Left cardiac atrium (tissue), 4 donors: ENCODE results near the gene TSSK3. TPM values are rescaled to one million over a fixed set of nuclear protein-coding genes. Genes with fewer than 3 reads are reported as not detected.
"Not testable (repeated sequence)": the region's sequence is repeated elsewhere in the genome, so short reads cannot be mapped to it uniquely, and the experiment has no call there.

Source experiments
- ATAC-seq, 2 donors: fragments of 200-7000 bp; cut with Tn5 transposase; one replicate each; pipeline ENCODE4 v1.9.1; 2020; ENCODE audit warnings: mild to moderate bottlenecking in 2 of 2, moderate library complexity in 2 of 2
- DNase-seq: peaks from one replicate; pipeline ENCODE4 v3.0.0-alpha.2; 2020
- intact Hi-C, 2 donors: fragments of 100-400 bp; cut with DNase I; formaldehyde crosslinking; loops; one replicate each; pipeline versions ENCODE4 v1.14.1 to v1.15.1; 2022 to 2023
- total RNA-seq, 2 donors: library from RNA; stranded (reverse); fragmentation: NEBNext Ultra II Directional; extraction: Animal tissue kit (Norgen Biotek cat#: 25700); gene quantifications; one replicate each; pipeline ENCODE4 v1.2.1, GENCODE V29; 2021
- donor health status: DM: no; HTN: yes; CAD: no.
- donor health status: DM: no; HTN: yes; CAD: no; lungs with severe emphysema.
- donor health status: DM: yes; HTN: yes; CAD: no.
- donor health status: Dilated cardiomyopathy.

TSSK3 gene
- total RNA-seq, 2 donors from 2014 or later = 0.44 to 0.79 TPM

- ATAC-seq (peak in 1 of 2 donors; percentile 44), DNase-seq (peak; percentile 58)
- intact Hi-C loops = no loop called here
Observed at GRCh38 chr1:32337855-32338636, 24.3 kb upstream of the TSSK3 start.

GRCh38 chr1:32338637-32339145 lies 23.6 kb upstream of the TSSK3 start:
- DNase-seq (no peak), ATAC-seq (no peak)
- intact Hi-C loops = no loop called here

GRCh38 chr1:32339363-32339978 lies 22.9 kb upstream of the TSSK3 start:
- no peak for DNase-seq
- peak in 1 of 2 donors; percentile 2 for ATAC-seq

GRCh38 chr1:32341186-32341757 lies 21.1 kb upstream of the TSSK3 start:
- DNase-seq (no peak), ATAC-seq (peak in 1 of 2 donors; percentile 10)
- intact Hi-C loops = no loop called here

More at GRCh38 chr1:32339363-32339978, 22.9 kb upstream of the TSSK3 start:
- intact Hi-C loops = no loop called here

- intact Hi-C loops = no loop called here
- ATAC-seq (no peak), DNase-seq (no peak)
Observed at GRCh38 chr1:32341971-32342370, 20.4 kb upstream of the TSSK3 start.

GRCh38 chr1:32342704-32343103 lies 19.6 kb upstream of the TSSK3 start:
- ATAC-seq = no peak
- intact Hi-C loops = no loop called here
- DNase-seq = no peak

- DNase-seq (no peak), ATAC-seq (peak in 1 of 2 donors; percentile 53)
- intact Hi-C loops = no loop called here
Observed at GRCh38 chr1:32345289-32345827, 17.0 kb upstream of the TSSK3 start.

GRCh38 chr1:32346532-32347157 lies 15.7 kb upstream of the TSSK3 start:
- ATAC-seq (no peak), DNase-seq (no peak)
- intact Hi-C loops = no loop called here

GRCh38 chr1:32349211-32349708 lies 13.1 kb upstream of the TSSK3 start:
- ATAC-seq (no peak), DNase-seq (peak; percentile 80)
- intact Hi-C loops = no loop called here

GRCh38 chr1:32350785-32351398 lies 11.4 kb upstream of the TSSK3 start:
- DNase-seq (peak; percentile 82), ATAC-seq (peak; percentile 58 to 73)
- intact Hi-C loops = no loop called here

GRCh38 chr1:32351399-32352238 lies 10.7 kb upstream of the TSSK3 start:
- DNase-seq = peak; percentile 95
- ATAC-seq = peak; percentile 94 to 95
- intact Hi-C loops = no loop called here

GRCh38 chr1:32352239-32352745 lies 10.0 kb upstream of the TSSK3 start:
- ATAC-seq (no peak), DNase-seq (no peak)
- intact Hi-C loops = no loop called here

GRCh38 chr1:32352831-32353383 lies 9.4 kb upstream of the TSSK3 start:
- ATAC-seq (no peak), DNase-seq (peak; percentile 51)
- intact Hi-C loops = no loop called here

- no peak for DNase-seq
- peak in 1 of 2 donors; percentile 6 for ATAC-seq
- intact Hi-C loops = no loop called here
Observed at GRCh38 chr1:32353431-32353830, 8.9 kb upstream of the TSSK3 start.

GRCh38 chr1:32353886-32354570 lies 8.3 kb upstream of the TSSK3 start:
- intact Hi-C loops = no loop called here
- ATAC-seq (peak; percentile 10 to 14), DNase-seq (peak; percentile 80)

- ATAC-seq, intact Hi-C loops, DNase-seq: not testable (repeated sequence)
Observed at GRCh38 chr1:32355778-32356177, 6.6 kb upstream of the TSSK3 start.

GRCh38 chr1:32356478-32356877 lies 5.9 kb upstream of the TSSK3 start:
- intact Hi-C loops = no loop called here

More at GRCh38 chr1:32356478-32356877, 5.9 kb upstream of the TSSK3 start:
- ATAC-seq (no peak), DNase-seq (no peak)
